Measurements from ENCODE around the gene ITGAE.

ITGAE gene

GRCh38 chr17:3761918-3762380 lies 39.0 kb downstream of the ITGAE start:
- H4K91ac ChIP-seq (ENCODE audit: low read length) = no peak overlapping the region
- H3K79me1 ChIP-seq (replicated peaks; ENCODE audit: low read length, poor library complexity, severe bottlenecking) = no peaks in the 10 kb centered on the region
- no peak overlapping the region for H3K9ac ChIP-seq (ENCODE audit: low read length)
- H3K4ac ChIP-seq (ENCODE audit: low read depth in 1 of 2, low read length in 2 of 2) = no peak overlapping the region
- H3K27me3 ChIP-seq (ENCODE audit: control insufficient read depth in 1 of 2, insufficient read depth in 1 of 2, low read length in 2 of 2) = peaks cover 6 to 45% of the 10 kb centered on the region in 2 experiments
- H2BK12ac ChIP-seq (ENCODE audit: low read length in 2 of 2) = no peak overlapping the region
- WGBS = 84% methylated on average over 16 of the region's 16 CpGs
- DNase-seq = no peak
- no peak overlapping the region for H3K27ac ChIP-seq (ENCODE audit: low read length, poor library complexity, severe bottlenecking)
- H4K8ac ChIP-seq (ENCODE audit: low read length) = no peak overlapping the region
- H2AK5ac ChIP-seq (ENCODE audit: low read length, severe bottlenecking) = no peak overlapping the region
- peaks cover 9% of the 10 kb centered on the region for H3K9me3 ChIP-seq (ENCODE audit: control insufficient read depth, low read length)
- no peak overlapping the region for H2AFZ ChIP-seq (ENCODE audit: low read depth, low read length)
- H3K4me2 ChIP-seq (ENCODE audit: low read length, poor library complexity, severe bottlenecking) = no peak overlapping the region
- H2BK15ac ChIP-seq (ENCODE audit: low read depth, poor library complexity, severe bottlenecking) = no peak overlapping the region
- no peak overlapping the region for H2BK5ac ChIP-seq (ENCODE audit: low read depth, low read length, poor library complexity, severe bottlenecking)
- H3K36me3 ChIP-seq (ENCODE audit: control insufficient read depth in 1 of 2, insufficient read depth in 2 of 2, low read depth in 1 of 2, low read length in 2 of 2) = no peaks in the 10 kb centered on the region
- H3K4me1 ChIP-seq (ENCODE audit: control insufficient read depth, insufficient read depth, low read depth, low read length) = no peaks in the 10 kb centered on the region
- no peak overlapping the region for H3K4me3 ChIP-seq (ENCODE audit: insufficient read depth in 1 of 2, low read depth in 1 of 2, low read length in 2 of 2)
- H3K14ac ChIP-seq (ENCODE audit: low read length in 2 of 2) = peak overlapping the region in 1 of 2 experiments; percentile 83
- peak overlapping the region in 1 of 2 experiments; percentile 32 for H3K23ac ChIP-seq (ENCODE audit: low read length in 2 of 2)
- H2BK120ac ChIP-seq (ENCODE audit: low read depth, low read length) = no peak overlapping the region
- H3K18ac ChIP-seq (ENCODE audit: low read depth in 1 of 2, low read length in 2 of 2) = no peak overlapping the region

- Histone ChIP-seq H2AFZ (ENCODE audit: low read depth, low read length) (no peak overlapping the region), H3K23ac (ENCODE audit: low read length in 2 of 2) (no peak overlapping the region), H4K8ac (ENCODE audit: low read length) (no peak overlapping the region), H3K14ac (ENCODE audit: low read length in 2 of 2) (peak overlapping the region in 1 of 2 experiments; percentile 26), H2BK12ac (ENCODE audit: low read length in 2 of 2) (no peak overlapping the region), H2BK120ac (ENCODE audit: low read depth, low read length) (no peak overlapping the region), H3K36me3 (ENCODE audit: control insufficient read depth in 1 of 2, insufficient read depth in 2 of 2, low read depth in 1 of 2, low read length in 2 of 2) (no peaks in the 10 kb centered on the region), H2BK15ac (ENCODE audit: low read depth, poor library complexity, severe bottlenecking) (no peak overlapping the region), H2AK5ac (ENCODE audit: low read length, severe bottlenecking) (no peak overlapping the region), H3K9me3 (ENCODE audit: control insufficient read depth, low read length) (peaks cover 9% of the 10 kb centered on the region), H3K18ac (ENCODE audit: low read depth in 1 of 2, low read length in 2 of 2) (no peak overlapping the region), H3K4me1 (ENCODE audit: control insufficient read depth, insufficient read depth, low read depth, low read length) (no peaks in the 10 kb centered on the region), H3K79me1 (replicated peaks; ENCODE audit: low read length, poor library complexity, severe bottlenecking) (no peaks in the 10 kb centered on the region), H3K27me3 (ENCODE audit: control insufficient read depth in 1 of 2, insufficient read depth in 1 of 2, low read length in 2 of 2) (peaks cover 6 to 46% of the 10 kb centered on the region in 2 experiments), H2BK5ac (ENCODE audit: low read depth, low read length, poor library complexity, severe bottlenecking) (no peak overlapping the region), H3K4me3 (ENCODE audit: insufficient read depth in 1 of 2, low read depth in 1 of 2, low read length in 2 of 2) (no peak overlapping the region), H3K9ac (ENCODE audit: low read length) (no peak overlapping the region), H3K4ac (ENCODE audit: low read depth in 1 of 2, low read length in 2 of 2) (no peak overlapping the region), H4K91ac (ENCODE audit: low read length) (no peak overlapping the region), H3K4me2 (ENCODE audit: low read length, poor library complexity, severe bottlenecking) (no peak overlapping the region), H3K27ac (ENCODE audit: low read length, poor library complexity, severe bottlenecking) (no peak overlapping the region)
- 92% methylated on average over 20 of the region's 23 CpGs for WGBS
- DNase-seq = no peak
Observed at GRCh38 chr17:3761036-3761917, 39.7 kb downstream of the ITGAE start.

GRCh38 chr17:3759597-3760216 lies 41.3 kb downstream of the ITGAE start:
- Histone ChIP-seq H3K27me3 (ENCODE audit: control insufficient read depth in 1 of 2, insufficient read depth in 1 of 2, low read length in 2 of 2) (peaks cover 6 to 47% of the 10 kb centered on the region in 2 experiments), H3K23ac (ENCODE audit: low read length in 2 of 2) (no peak overlapping the region), H4K91ac (ENCODE audit: low read length) (no peak overlapping the region), H3K4ac (ENCODE audit: low read depth in 1 of 2, low read length in 2 of 2) (no peak overlapping the region), H3K27ac (ENCODE audit: low read length, poor library complexity, severe bottlenecking) (no peak overlapping the region), H3K36me3 (ENCODE audit: control insufficient read depth in 1 of 2, insufficient read depth in 2 of 2, low read depth in 1 of 2, low read length in 2 of 2) (no peaks in the 10 kb centered on the region), H3K14ac (ENCODE audit: low read length in 2 of 2) (no peak overlapping the region), H3K18ac (ENCODE audit: low read depth in 1 of 2, low read length in 2 of 2) (no peak overlapping the region), H2AFZ (ENCODE audit: low read depth, low read length) (no peak overlapping the region), H2BK120ac (ENCODE audit: low read depth, low read length) (no peak overlapping the region), H3K9ac (ENCODE audit: low read length) (no peak overlapping the region), H3K4me1 (ENCODE audit: control insufficient read depth, insufficient read depth, low read depth, low read length) (peaks cover 6% of the 10 kb centered on the region), H3K9me3 (ENCODE audit: control insufficient read depth, low read length) (peaks cover 9% of the 10 kb centered on the region), H3K79me1 (replicated peaks; ENCODE audit: low read length, poor library complexity, severe bottlenecking) (no peaks in the 10 kb centered on the region), H4K8ac (ENCODE audit: low read length) (no peak overlapping the region), H2AK5ac (ENCODE audit: low read length, severe bottlenecking) (no peak overlapping the region), H2BK5ac (ENCODE audit: low read depth, low read length, poor library complexity, severe bottlenecking) (no peak overlapping the region), H2BK15ac (ENCODE audit: low read depth, poor library complexity, severe bottlenecking) (no peak overlapping the region), H2BK12ac (ENCODE audit: low read length in 2 of 2) (no peak overlapping the region), H3K4me3 (ENCODE audit: insufficient read depth in 1 of 2, low read depth in 1 of 2, low read length in 2 of 2) (no peak overlapping the region), H3K4me2 (ENCODE audit: low read length, poor library complexity, severe bottlenecking) (no peak overlapping the region)
- WGBS = 90% methylated on average over 5 of the region's 6 CpGs
- DNase-seq = no peak

- Histone ChIP-seq H3K27ac (ENCODE audit: low read length, poor library complexity, severe bottlenecking) (no peak overlapping the region), H2AFZ (ENCODE audit: low read depth, low read length) (no peak overlapping the region), H3K14ac (ENCODE audit: low read length in 2 of 2) (no peak overlapping the region), H4K8ac (ENCODE audit: low read length) (peak overlapping the region; percentile 7), H3K4ac (ENCODE audit: low read depth in 1 of 2, low read length in 2 of 2) (no peak overlapping the region), H2AK5ac (ENCODE audit: low read length, severe bottlenecking) (no peak overlapping the region), H3K4me2 (ENCODE audit: low read length, poor library complexity, severe bottlenecking) (peak overlapping the region; percentile 53), H3K18ac (ENCODE audit: low read depth in 1 of 2, low read length in 2 of 2) (no peak overlapping the region), H3K36me3 (ENCODE audit: control insufficient read depth in 1 of 2, insufficient read depth in 2 of 2, low read depth in 1 of 2, low read length in 2 of 2) (no peaks in the 10 kb centered on the region), H2BK5ac (ENCODE audit: low read depth, low read length, poor library complexity, severe bottlenecking) (no peak overlapping the region), H2BK12ac (ENCODE audit: low read length in 2 of 2) (no peak overlapping the region), H3K9me3 (ENCODE audit: control insufficient read depth, low read length) (peaks cover 9% of the 10 kb centered on the region), H3K4me1 (ENCODE audit: control insufficient read depth, insufficient read depth, low read depth, low read length) (peaks cover 9% of the 10 kb centered on the region), H2BK120ac (ENCODE audit: low read depth, low read length) (no peak overlapping the region), H3K9ac (ENCODE audit: low read length) (no peak overlapping the region), H4K91ac (ENCODE audit: low read length) (no peak overlapping the region), H2BK15ac (ENCODE audit: low read depth, poor library complexity, severe bottlenecking) (no peak overlapping the region), H3K4me3 (ENCODE audit: insufficient read depth in 1 of 2, low read depth in 1 of 2, low read length in 2 of 2) (no peak overlapping the region), H3K27me3 (ENCODE audit: control insufficient read depth in 1 of 2, insufficient read depth in 1 of 2, low read length in 2 of 2) (peaks cover 14 to 50% of the 10 kb centered on the region in 2 experiments), H3K23ac (ENCODE audit: low read length in 2 of 2) (no peak overlapping the region), H3K79me1 (replicated peaks; ENCODE audit: low read length, poor library complexity, severe bottlenecking) (no peaks in the 10 kb centered on the region)
- no peak for DNase-seq
- WGBS = 57% methylated on average over 18 of the region's 20 CpGs
Observed at GRCh38 chr17:3755335-3756030, 45.5 kb downstream of the ITGAE start.

Data from mesenchymal stem cell (in vitro differentiated cells and primary cell).